GM18519 (cell line): Measurements from ENCODE around the gene NKAIN2.
"Not testable (repeated sequence)": the region's sequence is repeated elsewhere in the genome, so short reads cannot be mapped to it uniquely, and the experiment has no call there.

Experiments
- ATAC-seq: cut with Tn5 transposase; IDR thresholded peaks from one replicate; pipeline ENCODE4 v1.9.1; 2021; ENCODE audit warnings: mild to moderate bottlenecking, moderate library complexity; ENCODE audit not compliant: unreplicated experiment, low FRiP score

NKAIN2 gene

DNA sequence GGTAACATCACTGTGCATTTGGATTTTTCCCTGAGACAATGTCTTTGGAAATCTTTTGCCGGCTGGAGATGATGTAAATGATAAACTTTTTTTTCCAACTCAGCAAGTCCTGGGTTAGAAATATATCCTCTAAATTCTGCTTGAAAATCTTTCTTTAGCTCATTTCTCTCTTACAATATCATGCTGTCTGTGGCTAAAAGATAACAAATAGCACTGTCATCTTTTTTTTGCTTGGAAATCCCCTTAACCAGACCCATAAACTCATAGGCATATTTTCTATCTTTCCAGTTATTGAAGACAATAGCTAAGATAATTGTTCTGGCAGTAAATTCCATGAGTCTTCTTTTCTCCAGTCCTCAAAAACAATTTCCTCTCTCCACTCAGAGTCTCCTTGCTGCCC, 481.5 kb downstream of the NKAIN2 start:
- no peak for ATAC-seq

DNA sequence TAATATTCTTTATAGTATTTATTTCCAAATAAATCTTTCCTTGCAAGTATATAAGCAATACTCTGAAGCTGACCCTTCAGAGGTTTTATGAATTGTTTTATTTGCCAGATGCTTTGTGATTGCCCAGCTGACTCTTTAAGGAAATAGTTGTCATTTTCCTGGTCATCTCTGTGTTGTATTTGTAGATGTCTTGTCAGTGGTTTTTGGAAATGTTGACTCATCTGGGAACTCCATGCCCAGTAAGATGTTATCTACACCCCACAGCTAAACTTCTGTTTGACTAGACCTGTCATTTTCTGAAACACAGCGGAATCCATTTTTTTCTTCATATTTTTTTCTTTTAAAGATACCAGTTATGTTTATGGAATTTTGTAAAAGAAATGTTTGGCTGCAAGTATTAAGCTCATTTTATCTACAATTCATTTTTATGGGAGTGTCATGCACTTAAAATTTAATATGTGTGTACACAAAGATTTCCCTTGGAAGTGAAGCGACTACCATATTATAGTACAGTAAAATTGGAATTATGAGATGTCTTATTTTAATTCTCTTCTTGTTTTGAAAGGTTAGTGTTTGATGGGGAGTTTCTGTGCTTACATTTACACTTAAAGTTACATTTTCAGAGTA, 491.0 kb downstream of the NKAIN2 start:
- no peak for ATAC-seq

- ATAC-seq = no peak
These were observed 493.8 kb downstream of the NKAIN2 start for GRCh38 chr6:124297507-124297906.

DNA sequence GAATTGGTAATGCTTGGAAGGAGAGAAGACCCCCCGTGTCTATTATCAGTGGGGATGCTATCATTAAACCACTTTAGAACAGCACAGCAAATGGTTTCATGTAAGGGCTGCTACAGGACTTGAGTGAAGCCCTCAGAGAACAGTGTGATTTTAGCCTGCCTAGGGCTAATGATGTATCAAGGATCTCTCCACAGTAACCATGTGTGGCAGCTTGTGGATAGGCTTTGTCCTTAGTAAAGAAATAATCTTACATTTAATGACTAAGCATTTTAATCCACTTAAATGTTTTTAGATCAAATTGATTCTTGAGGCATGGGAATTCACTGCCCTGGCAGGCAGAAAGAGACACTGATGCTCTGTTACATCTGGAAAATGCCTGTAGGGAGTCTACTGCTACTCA, 495.1 kb downstream of the NKAIN2 start:
- no peak for ATAC-seq

DNA sequence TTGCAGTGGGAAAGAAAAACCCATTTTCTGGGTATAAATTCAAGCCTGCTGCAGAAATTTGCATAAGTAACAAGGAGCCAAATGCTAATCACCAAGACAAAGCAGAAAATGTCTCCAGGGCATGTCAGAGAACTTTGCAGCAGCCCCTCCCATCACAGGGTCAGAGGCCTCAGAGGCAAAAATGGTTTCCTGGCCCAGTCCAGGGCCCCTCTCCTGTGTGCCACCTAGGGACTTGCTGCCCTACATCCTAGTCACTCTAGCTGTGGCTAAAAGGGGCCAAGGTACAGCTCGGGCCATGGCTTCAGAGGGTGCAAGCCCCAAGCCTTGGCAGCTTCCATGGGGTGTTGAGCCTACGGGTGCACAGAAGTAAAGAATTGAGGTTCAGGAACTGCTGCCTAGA, 497.2 kb downstream of the NKAIN2 start:
- not testable (repeated sequence) for ATAC-seq

DNA sequence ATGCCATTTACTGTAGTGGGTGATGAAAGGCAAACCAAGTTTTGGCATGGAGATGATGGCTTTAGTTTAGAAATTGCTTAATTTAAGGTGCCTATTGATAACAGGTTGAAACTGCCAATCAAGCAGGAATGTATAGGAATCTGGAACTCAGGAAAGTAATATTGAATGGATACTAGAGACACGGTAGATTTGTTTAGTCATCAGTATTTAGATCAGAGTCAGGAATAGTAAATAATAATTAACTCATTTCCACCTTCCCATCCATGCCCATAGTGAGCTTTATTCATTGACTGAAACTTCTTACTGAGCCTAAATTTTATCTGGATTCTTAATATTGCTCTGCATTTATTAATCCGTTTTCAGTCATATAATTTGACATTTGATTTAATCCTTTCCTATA, 500.3 kb downstream of the NKAIN2 start:
- no peak for ATAC-seq

- ATAC-seq = no peak
These were observed 506.5 kb downstream of the NKAIN2 start for GRCh38 chr6:124310139-124310538.

GRCh38 chr6:124319410-124319809, 515.7 kb downstream of the NKAIN2 start:
- ATAC-seq = no peak

- no peak for ATAC-seq
These were observed 520.6 kb downstream of the NKAIN2 start for GRCh38 chr6:124324237-124324636.

- ATAC-seq = no peak
These were observed 526.5 kb downstream of the NKAIN2 start for GRCh38 chr6:124330197-124330596.

GRCh38 chr6:124334359-124334758, 530.7 kb downstream of the NKAIN2 start:
- ATAC-seq = no peak

- ATAC-seq = no peak
These were observed 536.1 kb downstream of the NKAIN2 start for GRCh38 chr6:124339610-124340334.

GRCh38 chr6:124348339-124348738, 544.7 kb downstream of the NKAIN2 start:
- ATAC-seq = not testable (repeated sequence)

DNA sequence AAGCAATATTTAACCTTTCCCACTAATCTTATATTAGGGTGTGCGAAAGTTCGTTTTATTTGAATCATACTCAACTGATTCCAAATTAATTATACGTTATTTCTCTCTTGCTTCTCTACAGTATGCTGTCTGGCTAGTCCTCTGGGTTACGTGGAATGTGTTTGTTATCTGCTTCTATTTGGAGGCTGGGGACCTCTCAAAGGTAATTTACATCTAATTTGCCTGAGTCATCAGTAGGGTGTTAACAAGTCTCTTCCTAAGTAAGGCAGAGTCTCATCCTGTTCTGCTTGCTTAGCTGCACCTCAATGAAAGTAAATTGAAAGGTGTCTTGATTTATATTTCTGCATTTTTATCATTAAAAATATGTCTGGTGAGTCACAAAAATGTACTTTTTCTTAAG, 551.5 kb downstream of the NKAIN2 start:
- ATAC-seq = no peak

- no peak for ATAC-seq
These were observed 552.7 kb downstream of the NKAIN2 start for GRCh38 chr6:124356276-124356810.

- ATAC-seq = no peak
These were observed 553.1 kb downstream of the NKAIN2 start for GRCh38 chr6:124356811-124357210.

DNA sequence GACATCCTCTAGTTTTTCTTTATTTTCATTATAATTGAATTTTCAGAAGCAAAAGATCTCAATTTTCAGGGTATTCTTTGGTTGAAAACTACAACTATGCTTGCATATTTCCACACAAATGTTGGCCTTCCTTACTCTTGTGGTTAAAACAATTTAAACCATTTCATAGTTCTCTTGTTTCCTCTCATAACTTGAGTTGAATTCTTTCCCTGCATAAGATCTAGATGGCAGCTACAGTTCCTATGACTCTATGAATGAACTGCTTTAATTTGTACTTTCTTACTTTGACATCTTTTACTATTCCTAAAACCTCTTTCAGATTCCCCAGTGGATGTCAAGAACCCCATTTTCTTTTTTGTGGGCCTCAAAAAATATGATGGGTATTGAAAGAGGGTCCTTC, 564.5 kb downstream of the NKAIN2 start:
- ATAC-seq = no peak

- no peak for ATAC-seq
These were observed 568.4 kb downstream of the NKAIN2 start for GRCh38 chr6:124371974-124372475.

DNA sequence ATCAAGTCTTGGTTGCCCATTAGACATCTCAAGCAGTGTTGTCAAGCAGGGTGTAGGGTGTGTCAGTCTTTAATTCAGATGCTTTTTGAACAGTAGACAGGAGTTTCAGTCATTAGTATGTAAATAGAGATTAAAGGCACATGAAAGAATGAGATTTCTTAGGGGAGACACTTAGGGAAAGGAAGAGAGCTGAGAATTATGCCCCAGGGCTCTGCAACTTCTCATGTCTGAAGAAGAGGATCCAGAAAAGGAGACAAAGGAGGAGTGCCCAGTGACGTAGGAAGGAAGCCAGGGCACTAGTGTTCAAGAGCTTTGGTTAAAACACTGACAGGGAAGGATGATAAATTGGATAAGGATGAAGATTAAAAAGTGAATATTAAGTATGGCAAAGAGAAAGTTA, 569.7 kb downstream of the NKAIN2 start:
- no peak for ATAC-seq

DNA sequence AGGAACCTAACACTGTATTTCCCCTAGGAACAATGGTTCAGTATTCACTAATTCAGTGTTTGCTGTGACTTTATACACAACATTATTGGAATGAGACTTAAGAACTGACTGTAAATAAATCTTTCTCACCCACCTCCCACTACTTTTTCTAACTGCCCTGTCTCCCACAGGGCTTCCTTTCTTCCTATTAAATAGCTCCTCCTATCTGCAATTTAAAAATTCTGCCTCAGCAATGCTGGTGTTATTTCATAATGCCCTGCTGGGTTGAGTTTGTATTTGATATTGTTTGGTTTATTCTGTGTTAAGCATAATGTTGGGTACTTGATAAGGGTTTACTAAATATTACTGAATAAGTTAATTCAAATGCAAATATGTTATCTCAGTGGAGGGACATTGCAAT, 585.5 kb downstream of the NKAIN2 start:
- ATAC-seq = no peak

- no peak for ATAC-seq
These were observed 589.9 kb downstream of the NKAIN2 start for GRCh38 chr6:124393536-124393935.

DNA sequence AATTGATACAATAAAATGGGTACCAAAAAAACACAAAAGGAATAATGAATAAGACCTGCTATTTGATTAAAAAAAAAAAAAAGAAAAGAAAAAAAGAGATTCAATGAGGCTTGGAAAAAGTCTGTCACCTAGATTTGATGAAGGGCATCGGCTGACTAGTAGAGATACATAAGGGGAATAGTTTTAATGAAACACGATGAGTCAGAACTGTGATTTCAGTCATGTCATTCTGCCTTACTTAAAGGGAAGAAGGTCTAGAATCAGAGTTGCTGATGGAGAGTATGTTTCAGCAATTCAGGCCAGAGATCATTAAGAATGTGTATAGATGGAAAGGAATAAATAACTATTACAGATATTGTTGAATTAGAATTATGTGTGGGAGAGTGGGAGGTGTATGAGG, 592.7 kb downstream of the NKAIN2 start:
- no peak for ATAC-seq
